HG03469 (cell line): ENCODE results near the gene ZMIZ1.

ENCODE experiments used
- ATAC-seq: cut with Tn5 transposase; IDR thresholded peaks from one replicate; pipeline ENCODE4 v1.9.1; 2021; ENCODE audit warnings: mild to moderate bottlenecking, moderate library complexity, moderate number of reproducible peaks; ENCODE audit not compliant: unreplicated experiment

Gene ZMIZ1, protein sequence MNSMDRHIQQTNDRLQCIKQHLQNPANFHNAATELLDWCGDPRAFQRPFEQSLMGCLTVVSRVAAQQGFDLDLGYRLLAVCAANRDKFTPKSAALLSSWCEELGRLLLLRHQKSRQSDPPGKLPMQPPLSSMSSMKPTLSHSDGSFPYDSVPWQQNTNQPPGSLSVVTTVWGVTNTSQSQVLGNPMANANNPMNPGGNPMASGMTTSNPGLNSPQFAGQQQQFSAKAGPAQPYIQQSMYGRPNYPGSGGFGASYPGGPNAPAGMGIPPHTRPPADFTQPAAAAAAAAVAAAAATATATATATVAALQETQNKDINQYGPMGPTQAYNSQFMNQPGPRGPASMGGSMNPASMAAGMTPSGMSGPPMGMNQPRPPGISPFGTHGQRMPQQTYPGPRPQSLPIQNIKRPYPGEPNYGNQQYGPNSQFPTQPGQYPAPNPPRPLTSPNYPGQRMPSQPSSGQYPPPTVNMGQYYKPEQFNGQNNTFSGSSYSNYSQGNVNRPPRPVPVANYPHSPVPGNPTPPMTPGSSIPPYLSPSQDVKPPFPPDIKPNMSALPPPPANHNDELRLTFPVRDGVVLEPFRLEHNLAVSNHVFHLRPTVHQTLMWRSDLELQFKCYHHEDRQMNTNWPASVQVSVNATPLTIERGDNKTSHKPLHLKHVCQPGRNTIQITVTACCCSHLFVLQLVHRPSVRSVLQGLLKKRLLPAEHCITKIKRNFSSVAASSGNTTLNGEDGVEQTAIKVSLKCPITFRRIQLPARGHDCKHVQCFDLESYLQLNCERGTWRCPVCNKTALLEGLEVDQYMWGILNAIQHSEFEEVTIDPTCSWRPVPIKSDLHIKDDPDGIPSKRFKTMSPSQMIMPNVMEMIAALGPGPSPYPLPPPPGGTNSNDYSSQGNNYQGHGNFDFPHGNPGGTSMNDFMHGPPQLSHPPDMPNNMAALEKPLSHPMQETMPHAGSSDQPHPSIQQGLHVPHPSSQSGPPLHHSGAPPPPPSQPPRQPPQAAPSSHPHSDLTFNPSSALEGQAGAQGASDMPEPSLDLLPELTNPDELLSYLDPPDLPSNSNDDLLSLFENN

DNA sequence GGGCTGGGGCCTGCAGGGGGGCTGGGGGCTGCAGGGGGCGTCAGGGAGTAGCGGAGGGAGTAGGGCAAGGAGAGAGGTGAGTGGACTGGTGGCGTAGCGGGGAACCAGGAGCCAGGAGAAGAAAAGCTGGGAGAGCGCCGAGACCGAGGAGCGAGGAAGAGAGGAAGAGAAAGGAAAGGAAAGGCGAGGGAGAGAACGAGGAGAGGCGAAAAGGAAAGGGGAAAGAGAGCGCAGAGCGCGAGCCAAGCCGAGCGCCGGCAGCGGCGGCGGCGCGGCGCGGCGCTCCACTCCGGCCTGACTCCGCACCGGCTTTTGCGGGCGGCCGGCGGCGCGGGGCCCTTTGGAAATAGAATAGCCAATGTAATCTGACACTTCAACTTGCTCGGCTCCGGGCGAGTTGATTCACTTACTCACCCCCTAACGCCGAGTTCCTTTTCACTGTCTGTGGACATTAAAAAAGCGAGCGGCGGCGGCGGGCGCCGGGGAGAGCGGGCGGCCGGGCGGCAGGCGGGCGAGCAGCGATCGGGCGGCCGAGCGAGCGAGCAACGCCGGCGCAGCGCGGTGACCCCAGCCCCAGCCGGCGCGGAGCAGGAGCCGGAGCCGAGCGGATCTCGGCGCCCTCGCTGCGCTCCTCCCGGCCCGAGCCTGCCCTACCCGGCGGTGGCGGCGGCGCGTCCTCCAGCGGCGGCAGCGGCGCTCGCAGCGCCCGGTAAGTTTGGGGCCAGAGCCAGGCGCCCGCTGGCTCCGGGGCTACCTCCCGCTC, at the start of gene ZMIZ1:
TSS of gene ZMIZ1 (plus strand) at position 405 of the 763 bp plus-strand sequence. CDS start 132,667 bp downstream, outside the sequence.
- peak; percentile 42 for ATAC-seq

DNA sequence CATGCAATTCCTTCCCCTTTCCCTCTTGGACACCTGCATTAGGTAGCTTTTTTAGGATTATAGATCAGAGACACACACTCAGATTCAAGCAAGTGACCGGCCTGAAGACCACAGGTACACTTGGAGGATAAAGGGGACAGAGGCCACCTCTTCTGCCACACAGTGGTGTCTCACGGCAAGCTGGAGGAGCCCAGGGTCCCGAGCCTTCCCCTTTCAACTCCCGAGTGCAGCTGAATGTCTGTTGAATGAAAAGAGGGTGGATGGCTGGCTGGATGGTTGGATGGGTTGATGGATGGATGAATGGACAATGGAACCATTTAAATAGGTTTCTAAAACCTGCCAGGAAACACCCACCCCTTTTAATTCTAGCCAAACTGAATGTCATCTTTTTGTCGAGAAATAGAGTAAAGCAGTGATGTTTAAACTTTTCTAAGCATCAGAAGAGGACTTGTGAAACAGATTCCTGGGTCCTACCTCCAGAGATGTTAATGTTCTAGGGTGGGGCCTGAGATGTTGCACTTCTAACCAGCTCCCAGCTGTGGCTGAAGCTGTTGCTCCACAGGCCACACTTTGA, 49.2 kb upstream of the ZMIZ1 start:
- ATAC-seq, result no peak

DNA sequence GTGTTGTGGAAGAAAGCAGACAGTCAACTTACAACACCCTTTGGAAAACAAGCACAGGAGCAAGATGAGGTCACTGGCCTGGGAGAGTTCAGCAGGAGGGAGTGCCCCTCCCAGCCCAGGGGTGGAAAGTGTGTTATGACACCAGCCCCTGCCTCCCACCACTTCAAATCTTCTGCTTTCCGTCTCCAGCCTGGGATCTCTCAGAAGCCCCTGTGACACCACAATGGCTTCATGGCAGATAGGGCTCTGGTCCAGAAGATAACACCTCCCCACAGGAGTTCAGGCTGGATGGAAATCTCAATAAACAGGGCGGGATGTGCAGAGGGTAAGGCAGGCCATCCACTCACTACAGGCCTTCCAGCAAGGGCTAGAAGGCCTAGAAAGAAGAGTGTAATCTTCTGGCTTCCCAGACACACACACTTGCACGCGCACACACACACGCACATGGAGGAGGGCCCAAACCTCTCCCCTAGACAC, 48.7 kb upstream of the ZMIZ1 start:
- no peak for ATAC-seq

DNA sequence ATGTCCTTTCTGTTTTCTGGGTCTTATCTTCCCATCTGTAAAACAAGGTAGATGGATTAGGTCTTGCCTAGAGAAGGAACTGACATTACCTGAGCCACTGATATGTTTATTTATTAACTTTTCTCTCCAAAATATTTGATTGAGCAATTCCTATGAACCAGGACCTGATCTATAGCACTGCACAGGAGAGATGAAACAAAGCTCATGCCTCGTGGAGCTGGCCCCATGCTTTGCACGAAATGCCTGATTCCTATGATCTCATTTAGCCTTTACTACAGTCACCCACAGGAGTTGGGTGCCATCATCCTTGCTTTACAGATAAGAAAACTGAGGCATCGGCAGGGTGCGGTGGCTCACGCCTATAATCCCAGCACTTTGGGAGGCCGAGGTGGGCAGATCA, 48.2 kb upstream of the ZMIZ1 start:
- no peak for ATAC-seq

DNA sequence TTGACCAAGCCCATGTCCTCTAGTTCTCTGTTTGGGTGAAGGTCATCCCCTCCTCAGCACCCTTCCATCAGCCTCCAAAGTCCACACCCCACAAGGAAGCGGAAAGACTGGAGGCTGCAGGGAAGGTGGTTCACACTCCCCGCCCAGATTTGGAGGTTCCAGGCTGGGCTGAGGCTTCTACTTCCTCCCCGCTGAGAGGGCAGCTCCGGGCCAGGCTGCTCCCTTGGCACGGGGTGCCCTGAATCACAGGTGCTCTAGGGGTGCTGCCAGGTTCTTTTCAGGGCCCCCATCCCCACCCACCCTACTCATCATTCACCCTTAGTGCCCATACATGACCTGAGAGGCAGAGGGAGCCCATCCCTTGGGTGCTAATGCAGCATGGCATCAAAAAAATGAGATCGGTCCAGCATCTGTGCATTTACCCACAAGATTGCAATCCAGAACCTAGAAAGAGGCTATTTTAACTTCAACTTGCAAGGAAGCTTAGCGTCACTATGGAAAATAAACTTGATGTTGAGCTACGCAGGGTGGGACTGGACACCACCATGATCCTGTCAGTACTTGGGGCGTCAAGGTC, 47.3 kb upstream of the ZMIZ1 start:
- no peak for ATAC-seq

DNA sequence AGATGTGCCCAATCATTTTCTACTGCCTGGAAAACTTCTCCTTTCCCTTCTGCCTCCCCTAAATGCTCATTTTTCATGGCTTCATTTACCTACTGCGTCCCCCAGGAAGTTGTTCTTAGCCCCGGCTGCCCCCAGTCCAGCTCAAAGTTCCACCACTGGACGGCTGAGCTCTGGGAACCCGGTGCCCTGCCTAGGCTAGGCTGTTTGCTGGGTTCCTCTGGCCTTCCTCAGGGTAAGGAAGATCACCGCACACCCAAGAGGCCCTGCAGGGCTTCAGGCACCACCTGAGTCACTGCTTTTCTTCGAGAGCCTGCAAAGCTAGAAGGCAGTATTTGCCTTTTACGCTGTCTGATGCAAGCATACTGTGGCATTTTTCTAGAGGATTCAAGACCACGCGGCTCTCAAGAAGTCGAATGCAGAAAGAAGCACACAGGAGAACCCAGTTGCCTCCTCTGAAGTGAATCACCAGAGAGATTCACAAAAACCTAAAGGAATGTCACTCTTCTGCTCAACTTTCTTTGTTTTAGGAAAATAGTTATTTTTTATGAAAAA, 46.7 kb upstream of the ZMIZ1 start:
- ATAC-seq, result no peak

DNA sequence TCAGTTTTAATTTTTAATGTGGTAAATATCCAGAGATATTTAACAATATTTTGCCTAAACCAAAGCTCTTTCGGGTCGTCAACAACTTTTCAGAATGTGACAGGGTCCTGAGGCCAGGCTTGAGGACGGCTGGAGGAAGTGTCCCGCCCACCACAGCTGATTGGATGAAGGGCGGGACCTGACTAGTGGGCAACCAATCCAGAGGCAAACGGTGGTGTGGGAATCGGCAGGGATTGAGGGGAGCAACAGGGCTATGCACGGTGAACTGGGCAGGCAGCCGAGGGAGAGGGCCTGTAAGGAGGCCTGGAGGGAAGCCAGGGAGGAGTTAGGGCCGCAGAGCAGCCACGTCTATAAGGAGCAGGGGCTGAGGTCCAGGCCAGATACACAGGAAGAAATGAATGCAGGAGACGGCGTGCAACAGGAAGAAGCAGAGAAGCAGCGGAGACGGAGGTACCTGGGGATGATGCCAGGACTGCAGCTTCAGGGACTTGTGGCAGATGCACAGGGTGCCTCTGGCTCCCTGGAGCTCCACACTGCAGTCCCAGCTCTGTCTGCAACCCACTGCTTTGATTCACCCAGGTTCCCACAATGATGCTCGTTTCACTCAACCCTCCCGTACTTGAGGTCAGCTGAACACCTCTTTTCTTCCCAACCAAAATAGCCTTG, 46.1 kb upstream of the ZMIZ1 start:
- ATAC-seq, result no peak

DNA sequence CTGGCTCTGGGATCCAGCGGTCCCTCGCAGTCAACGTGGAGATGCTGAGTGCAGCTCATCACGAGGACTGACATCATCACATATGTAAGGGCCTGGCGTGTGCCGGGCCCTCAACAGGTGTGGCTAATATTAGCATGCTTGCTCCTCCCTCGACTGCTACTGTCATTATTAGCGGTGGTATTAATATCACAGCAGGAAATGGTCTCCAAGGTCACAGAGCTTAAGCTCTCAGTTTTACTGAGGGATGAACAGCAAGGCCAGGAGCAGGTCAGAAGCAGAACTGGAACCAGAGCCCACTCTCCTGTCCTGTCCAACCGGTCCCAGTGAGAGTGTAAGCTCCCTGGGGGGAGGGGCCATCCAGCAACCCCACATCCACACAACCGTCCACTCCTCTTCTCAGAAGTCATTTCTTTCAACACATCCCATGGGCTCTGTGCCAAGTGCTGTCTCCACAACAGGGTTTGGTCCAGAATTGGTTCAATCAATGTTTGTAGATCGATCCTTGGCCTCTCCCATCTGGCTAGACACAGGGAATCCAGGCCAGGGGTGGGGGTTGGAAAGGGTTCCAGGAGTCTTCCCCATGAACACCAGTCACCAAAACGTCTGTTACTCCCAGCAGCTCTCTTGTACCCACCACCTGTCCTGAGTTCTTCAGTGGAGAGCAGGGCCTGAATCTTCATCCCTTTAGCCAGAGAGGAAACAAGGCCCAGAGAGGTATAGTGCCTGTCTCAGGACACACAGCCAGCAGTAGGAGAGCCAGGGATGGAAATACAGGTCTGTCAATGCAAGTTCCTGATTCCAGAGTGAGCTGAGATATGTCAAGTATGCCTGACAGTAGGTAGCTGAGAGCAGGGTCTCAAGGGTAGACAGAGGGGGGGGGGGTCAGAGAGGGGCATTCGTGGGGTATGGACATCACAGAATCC, 45.3 kb upstream of the ZMIZ1 start:
- no peak for ATAC-seq

DNA sequence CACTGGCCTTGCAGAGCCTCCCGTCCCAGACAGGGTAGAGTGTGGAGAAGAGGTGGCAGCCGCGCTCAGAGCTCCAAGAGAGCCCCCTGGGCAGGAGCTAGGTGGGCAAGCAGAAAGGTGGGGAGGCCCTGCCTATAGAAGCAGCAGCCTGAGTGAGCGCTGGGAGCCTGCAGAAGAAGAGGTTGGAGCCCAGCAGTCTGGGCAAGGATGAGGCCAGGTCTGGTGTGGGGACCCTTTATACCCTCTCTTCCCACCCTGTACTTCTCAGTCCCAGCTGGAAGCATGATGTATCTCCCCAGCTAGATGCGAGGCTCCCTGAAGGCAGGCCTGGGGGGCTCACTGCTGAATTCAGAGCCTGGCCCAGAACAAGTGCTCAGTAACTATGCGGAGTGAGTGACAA, 44.5 kb upstream of the ZMIZ1 start:
- ATAC-seq, result no peak

DNA sequence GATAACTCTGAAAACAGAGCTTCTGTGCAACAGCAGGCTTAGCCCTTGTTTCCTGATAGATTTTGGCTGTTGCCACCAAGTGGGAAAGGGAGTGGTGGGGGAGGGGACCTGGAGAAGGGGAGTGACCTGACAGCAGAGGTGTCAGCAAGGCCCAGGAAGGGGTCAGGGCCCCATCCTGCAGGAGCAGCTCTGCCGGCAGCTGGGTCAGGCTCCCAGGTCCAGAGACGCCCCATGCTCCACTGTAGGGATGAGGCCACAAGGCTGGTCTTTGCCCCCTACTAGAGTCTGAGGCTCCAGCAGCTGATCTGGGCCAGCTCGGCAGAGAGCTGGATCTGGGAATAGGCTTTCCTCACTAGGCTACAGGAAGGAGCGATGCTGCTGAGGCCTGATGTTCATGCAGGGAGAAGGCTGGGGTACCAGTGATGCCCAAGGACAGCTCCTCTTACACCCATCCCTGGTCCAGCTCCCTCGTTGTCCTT, 44.0 kb upstream of the ZMIZ1 start:
- ATAC-seq, result no peak

DNA sequence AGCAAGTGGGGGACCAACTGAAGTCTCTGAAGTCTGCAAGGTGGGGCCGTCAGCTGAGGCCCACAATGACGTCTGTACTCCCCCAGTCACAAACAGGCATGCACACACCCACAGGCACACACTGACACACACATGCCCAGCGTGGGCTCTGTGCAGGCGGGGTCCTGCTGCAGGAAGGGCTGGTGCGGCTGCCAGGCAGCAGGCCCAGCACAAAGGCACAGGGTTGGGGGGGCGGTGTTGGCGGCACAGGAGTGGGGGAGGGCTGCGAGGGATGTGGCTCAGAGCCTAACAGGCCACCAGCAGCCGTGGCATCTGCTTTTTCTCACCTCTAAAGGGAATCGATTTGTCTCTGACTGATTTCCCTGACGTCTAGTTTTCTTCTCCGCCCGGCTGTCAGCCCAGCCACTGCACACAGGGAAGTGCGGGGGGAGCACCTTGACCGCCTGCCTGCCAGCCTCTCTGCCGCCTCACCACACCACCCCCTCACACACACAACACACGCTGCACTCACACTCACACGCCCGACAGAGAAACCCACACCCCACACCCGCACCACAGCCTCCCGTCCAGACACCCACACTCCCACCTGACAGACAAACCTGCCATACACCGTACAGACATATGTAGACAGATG, 43.5 kb upstream of the ZMIZ1 start:
- no peak for ATAC-seq

DNA sequence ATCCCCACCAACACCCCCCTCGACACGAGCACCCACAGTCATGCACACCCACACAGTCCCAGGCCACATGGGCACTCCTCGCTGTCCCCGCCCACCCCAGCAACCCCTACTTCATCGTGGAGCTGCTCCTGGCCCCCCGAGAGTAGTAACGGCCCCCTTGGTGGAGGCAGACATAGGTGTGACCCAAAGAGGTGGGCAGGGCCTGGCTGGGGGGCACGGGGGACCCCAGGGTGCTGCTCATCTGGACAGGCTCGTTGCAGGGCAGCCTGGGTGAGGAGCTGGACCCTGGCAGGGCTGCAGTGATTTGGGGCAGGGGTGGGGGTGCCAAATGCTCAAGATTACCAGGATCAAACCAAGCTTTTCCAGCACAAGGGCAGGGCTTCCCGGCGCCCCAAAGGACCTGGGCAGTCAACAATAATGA, 42.4 kb upstream of the ZMIZ1 start:
- ATAC-seq, result no peak

DNA sequence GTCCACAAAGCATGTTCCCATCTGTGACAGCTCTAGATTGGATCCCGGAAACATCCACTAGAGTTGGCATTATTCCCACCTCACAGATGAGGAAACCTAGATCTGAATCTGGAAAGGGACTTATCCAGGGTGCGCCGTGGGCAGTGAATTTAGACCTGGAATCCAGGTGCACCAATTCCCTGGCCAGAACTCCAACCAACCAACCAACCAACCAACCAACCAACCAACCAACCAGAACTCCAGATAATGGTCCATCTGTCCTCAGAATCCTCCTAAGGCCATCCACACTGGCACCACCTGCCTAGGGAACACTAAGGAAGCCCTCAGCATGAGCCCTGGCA, 42.0 kb upstream of the ZMIZ1 start:
- ATAC-seq, result no peak

DNA sequence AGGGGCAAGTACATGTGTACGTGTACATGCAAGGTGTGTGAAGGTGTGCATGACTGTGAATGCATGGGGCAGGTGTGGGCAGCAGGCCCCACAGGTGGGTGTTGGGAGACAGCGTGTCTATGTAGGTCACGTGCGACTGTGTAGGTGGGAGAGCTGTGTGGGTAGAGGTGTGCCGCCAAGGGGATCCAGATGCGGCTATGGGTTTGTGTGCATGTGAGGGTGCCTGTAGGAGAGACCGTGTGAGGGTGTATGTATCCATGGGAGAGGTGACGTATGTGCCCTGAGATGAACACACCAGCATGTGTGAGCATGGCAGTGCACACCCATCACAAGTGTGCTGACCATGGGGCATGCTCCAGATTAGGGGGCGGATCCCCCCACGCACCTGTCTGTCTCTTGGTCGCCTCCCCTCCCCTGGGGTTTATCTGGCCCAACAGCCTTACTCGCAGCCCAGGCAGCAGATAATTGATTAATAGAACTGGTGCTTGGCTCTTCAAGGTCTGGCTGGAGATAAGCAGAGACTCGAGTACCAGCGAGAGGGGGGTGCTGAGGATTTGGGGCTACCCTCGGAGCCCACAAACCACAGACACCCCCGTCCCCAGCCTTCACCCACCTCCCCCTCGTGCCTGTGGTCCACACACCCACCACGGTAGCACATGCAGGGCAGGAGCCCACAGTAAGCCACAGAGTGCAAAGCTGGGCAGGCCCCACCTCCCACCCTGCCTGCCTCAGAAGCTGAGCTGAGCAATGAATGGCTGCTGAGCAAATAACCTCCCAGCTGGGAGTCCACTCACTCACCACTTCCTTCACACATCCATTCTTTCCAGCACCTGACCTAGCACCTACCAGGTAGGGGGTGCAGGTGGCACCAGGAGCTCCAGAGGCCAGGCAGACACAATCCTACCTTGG, 41.4 kb upstream of the ZMIZ1 start:
- no peak for ATAC-seq

DNA sequence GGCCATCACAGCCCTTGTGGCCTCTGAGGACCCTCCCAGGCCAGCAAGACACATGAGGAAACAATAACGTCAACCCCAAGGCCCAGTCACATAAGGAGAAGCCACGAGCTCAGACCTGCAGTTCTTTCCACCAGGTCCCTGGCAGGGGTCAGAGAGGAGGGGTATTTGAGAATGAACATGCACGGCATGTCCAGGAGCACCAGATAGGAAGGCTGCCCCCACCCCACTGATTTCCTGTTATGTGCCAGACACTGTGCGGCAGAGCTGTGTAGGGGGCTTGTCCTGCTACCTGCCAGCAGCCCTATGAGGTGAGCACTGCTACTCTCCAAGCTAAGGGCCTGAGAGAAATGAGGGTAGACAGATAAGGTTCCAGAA, 40.7 kb upstream of the ZMIZ1 start:
- no peak for ATAC-seq

DNA sequence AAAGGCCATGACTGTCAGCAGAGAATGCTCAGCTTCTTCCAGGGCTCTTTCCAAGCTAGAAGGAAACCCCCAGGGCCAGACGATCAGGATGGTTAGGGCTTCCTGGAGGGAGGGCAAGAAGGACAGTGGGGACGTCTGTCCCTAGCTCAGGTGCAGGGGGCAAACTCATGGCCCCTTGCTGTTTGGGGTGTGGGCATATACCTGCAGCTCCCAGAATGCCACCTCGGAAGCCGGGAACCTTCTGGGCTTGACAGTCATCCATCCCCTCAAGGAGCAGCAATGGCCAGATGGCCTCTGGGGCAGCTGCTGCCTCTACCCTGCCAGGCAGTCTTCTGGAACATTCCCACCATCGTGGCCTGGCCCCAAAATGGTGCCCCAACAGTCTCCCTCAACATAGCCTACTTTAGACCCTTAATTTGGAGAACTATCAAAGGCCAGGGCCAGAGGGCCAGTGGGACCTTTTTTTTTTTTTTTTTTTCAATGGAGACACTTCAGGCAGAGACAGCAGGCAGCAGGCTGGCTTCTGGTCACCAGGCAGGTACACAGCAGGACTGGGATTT, 40.2 kb upstream of the ZMIZ1 start:
- ATAC-seq, result no peak
